HG03558 (cell line): ENCODE data around the gene TMEM144.
"Not testable (repeated sequence)": the region's sequence is repeated elsewhere in the genome, so short reads cannot be mapped to it uniquely, and the experiment has no call there.

Experiments used
- ATAC-seq: cut with Tn5 transposase; IDR thresholded peaks from one replicate; pipeline ENCODE4 v1.9.1; 2021; ENCODE audit warnings: moderate number of reproducible peaks; ENCODE audit not compliant: unreplicated experiment; ENCODE audit errors: extremely low read depth

The TMEM144 gene

DNA sequence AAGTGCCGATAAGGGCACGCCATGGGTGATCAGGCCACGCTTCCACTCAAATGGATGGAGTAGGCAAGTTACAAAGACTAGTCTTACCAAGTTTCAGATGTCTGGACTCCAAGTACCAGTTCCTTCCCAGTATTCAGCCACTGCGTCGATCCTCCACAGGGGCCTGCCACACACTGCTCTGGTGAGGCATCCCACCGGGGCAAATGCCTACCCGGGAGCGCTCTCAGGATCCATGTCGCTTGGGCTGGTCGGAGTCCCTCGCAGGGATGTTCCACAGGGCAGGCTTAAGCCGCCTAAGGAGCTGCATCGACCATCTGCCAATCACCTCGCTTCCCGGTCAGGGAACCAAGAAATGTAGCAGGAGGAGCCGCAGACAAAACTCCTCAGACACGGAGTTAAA, 18.1 kb downstream of the TMEM144 start:
- not testable (repeated sequence) for ATAC-seq

DNA sequence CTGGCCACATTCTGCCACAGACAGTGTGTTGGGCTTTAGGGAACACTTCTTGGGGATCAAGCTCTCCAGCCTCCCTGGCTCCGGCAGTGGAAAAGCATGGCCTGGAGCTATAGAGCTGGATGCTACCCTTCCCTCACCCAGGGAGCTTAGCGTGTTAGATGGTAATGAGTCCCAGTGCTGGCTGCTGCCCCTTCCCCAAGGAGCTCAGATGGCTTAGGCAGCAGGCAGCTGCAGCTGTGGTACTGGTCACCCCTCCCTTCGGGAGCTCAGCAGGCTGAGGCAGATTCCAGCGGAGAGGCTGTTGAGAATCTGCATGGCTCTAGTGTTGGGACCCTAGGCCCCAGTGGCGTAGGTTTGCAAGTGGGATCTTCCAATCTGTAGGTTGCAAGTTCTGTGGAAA, 19.5 kb downstream of the TMEM144 start:
- ATAC-seq: no peak

DNA sequence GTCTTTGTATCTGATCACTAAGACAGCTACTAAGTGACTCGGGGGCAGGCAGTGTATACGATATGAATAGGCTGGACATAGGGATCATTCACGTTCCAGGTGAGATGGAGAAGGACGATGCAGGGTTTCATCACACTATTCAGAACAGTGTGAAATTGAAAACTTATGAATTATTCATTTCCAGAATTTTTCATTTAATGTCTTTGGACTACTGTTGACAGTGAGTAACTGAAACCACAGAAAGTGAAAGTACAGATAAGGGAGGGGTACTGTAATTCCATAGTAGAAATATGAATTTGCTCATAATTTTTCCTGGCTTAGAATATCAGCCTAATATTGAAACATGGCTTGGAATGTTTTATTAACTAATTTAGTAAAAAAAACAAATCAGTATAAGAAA, 24.4 kb downstream of the TMEM144 start:
- ATAC-seq: no peak

DNA sequence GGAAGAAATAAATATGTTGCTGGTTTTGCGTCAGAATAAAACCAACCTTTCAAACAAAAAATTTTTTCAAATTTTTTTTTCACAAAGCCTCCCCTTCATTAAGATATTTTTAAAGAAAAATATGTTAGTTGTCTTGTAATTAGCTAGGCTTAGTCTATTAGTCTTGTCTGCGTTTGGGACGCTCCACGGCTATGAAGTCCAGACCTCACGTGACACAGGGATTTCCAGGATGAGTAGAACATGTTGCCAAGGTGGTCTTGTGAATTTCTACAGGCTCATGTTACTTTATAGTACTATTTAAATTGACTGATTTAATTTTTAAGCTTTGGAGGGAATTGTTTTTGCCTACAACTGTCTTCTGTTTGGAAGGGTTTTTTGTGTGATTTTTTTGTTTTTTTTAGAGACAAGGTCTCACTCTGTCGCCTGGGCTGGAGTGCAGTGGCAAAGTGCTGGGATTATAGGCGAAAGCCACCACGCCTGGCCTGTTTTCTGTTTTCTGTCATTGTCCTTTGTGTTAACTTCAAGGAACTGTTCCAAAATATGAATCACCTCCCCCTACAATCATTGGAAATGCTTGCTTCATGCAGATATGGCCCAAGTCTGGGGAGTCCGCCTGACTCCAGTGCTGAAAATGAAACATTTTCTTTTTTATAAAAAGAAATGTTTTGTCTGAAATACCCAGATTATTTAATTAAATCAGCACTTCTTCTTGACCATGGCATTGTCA, 26.2 kb downstream of the TMEM144 start:
- ATAC-seq: no peak

DNA sequence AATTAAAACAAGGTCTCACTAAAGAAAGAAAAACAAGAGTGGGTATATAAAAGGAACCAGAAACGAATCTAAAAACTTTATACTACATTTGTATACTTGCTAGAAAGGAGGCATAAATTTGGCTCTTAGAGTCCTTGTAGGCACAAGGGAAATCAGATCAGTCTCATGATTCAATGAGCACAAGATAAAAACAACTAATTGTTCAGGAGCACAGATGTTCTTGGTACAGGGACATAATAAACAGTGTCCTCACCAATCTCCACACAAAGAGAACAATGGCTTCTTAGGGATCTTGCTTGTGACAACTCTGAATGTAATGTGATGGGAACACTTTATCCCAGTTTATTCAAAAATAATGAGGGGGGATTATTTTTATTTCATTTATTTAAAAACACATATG, 28.3 kb downstream of the TMEM144 start:
- ATAC-seq: no peak

DNA sequence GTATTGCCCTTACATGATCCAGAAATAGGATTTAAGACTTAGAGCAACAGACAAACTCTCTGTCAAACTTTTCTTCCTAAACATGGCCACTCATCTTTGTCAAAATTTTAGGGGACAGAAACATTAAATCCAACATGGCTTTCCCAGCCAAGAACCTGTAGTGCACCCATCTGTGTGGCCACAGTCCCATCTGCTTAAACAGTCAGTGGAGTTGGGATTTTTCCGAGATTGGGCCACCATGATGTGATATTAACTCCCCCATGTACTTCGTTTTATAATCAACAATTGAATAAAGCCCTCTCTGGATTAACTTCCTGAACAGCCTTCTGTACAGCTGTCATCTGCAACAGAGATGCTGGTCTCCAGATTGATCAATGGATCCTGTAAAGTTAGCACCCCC, 28.9 kb downstream of the TMEM144 start:
- ATAC-seq: no peak

DNA sequence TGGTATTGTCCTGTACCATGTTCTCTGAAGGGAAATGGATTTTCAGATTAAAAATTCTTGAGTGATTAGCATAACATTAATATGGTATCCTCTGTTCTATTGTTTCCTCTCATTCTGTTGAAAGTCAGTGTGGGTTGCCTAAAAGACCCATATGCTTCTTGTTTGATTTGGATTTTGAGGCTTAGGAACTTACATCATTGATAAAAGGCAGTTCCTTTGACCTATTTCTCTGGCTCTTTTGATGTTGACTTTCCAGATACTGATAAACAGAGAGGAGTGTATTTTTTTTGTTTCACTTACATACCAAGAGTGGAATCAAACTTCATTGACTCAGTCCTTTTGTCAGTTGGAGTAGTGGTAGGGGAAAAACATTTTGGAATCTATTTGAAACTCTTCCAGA, 32.8 kb downstream of the TMEM144 start:
- ATAC-seq: no peak

DNA sequence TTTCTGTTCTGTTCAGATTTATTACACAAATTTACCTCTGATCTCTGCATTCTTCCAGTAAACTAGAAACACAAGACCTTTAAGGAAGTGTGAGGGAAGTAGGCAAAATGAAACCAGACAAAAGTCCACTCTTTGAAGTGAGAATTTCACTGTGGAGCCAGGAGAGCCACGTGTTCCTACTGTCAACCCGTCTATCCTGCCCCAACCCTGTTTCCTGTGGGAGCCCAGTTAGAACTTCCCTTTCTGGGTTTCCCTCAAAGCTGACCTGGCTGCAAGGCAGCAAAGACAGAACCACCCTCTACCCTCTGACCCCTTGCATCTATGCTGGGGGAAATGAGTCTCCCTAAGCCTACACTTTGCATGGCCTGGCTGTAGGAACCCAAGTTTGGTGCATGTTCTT, 40.0 kb downstream of the TMEM144 start:
- ATAC-seq: no peak

DNA sequence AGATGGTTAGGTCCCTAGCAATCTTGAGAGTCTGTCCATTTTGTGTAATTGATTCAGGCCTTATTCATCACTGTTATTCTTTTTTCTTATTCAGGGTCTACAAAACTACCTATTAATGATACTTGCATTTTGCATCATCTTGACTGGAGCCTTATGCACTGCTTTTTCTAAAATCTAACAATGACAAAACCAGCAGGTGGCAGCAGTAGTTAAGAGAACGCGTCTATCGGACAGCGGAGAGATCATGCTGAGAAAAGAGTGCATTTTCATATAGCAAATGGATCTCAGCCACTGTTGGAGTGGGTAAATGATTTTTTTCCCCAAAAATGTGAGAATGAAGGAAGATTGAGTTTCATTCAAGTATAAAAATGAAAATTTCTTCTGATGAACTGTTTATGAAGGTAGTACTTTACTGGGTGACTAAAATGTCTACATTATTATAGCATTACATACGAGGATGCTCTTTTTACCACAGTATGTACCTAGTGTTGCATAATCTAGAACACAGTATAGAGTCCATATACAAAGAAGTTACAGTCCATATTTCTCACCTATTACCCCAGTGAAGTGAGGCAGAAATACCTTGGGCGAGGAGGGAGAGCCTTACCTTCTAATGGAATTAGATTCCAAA, 43.2 kb downstream of the TMEM144 start:
- ATAC-seq: peak; percentile 73

DNA sequence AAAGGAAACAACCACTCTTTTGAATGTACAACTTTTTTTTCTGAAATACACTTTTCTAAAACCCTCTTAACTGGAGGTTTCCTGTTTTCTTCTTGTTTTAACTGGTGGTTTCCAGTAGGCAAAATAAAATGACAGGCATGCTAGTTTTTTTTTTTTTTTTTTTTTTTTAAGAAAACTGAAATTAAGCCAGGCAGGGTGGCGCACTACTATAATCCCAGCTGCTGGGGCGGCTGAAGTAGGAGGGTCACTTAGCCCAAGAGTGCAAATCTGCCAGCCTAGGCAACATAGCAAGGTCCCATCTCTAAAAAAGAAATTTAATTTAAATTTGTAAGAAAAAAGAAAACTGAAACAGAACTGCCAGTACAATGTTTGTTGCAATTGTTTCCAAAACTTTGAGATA, 44.0 kb downstream of the TMEM144 start:
- no peak for ATAC-seq

DNA sequence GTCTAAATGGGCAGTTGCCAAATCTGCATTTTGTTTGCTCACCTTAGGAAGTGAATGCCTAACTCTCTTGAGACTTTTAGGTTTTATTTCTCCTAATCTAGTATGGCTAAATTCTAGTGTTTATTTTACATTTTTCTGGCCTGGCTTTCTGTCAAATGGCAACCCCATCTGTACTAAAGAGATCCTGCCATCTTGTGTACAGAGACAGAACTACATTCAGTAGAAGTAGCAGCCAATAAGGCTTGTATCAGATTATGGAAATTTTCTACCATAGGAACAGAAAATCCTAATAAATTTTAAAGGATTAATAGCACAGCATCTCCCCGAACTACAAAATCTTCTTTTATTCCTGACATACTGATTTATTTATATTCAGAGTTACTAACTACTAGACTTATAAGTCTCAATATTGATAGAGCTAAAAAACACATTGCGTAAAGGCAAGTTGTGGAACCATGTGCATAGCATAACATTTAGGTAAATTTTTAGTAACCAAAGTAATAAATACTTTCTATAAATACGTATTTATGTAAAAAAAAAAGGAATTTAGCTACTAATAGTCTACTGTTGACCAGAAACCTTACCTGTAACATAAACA, 45.5 kb downstream of the TMEM144 start:
- ATAC-seq: no peak

DNA sequence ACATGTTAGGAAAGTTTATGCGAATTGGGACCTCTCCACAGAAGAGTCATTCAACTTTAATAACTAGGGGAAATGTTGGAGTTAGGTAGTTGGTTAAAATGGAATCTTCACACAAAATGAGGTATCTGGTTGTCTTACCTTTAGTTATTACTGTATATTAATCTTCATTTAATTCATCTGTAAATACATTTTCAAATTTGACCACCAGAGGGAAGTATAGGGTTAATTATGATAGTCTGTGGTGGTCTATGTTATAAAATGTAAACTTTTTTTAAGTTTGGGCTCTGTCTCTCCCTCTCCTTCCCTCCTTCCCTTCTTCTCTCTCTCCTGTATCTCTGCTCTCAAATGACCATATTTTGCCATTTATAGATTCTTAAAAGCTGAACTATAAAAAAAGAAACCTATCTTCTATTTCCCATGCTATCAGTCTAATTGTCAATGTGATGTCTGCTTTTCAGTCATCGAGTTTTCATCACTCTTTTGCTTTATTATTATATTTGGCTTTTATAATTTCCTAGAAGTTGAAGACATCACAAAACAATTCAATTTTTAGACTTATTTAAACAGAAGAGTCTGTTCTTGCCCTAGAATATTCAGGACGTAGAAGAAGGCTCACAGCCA, 49.8 kb downstream of the TMEM144 start:
- no peak for ATAC-seq

DNA sequence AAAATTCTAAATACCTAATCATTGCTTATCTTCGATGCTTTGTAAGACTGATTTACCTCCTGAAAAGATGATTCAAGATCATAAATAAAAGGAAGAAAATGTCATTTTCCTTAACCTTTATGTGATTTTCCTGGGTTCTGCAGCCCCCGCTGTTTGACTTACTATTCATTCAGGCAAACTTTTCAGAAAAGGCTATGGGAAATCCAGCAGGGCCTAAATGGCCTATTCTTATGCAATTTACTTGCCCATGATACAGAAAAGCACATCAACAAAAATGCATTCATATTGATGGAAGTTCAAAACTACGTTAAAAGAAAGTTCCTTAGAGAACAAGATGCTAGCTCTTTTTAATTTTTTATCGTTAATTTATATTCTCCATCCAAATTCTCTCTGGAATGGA, 51.2 kb downstream of the TMEM144 start:
- no peak for ATAC-seq

DNA sequence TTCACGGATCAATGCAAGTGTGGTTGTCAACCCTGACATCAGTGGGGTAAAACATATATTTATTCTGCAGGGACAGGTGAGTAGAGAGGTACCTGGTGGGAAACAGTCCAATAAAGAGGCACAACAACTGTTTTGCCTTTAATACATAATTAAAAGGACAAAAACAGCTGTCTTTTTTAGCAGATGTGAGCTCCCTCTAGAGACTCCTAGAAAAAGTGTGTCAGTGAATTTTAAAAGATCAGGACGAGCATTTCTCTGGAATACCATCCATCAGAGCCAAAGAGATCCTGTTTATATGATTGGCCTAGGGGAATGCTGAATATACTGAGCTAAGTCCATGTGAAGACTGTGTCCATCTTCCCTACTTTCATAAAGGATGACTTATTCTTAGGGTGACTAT, 58.3 kb downstream of the TMEM144 start:
- ATAC-seq: no peak

DNA sequence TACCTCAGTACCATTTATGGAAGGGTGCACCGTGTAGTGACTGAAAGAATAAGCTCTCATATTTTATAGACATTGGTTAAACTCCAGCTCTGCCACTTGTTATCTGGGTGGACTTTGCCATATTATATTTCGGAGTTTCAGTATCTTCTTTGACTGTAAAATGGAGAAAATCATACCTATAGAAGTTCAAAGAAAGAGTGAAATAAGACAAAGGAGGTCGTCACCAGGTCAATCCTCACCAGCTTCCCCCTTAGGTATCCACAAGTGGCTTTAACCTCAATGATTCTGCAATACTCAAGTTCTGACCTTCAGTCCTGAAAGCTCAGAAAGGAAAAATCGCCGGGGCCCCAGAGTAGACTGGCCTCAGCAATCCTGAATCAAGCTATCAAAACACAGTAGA, 64.3 kb downstream of the TMEM144 start:
- ATAC-seq: no peak

DNA sequence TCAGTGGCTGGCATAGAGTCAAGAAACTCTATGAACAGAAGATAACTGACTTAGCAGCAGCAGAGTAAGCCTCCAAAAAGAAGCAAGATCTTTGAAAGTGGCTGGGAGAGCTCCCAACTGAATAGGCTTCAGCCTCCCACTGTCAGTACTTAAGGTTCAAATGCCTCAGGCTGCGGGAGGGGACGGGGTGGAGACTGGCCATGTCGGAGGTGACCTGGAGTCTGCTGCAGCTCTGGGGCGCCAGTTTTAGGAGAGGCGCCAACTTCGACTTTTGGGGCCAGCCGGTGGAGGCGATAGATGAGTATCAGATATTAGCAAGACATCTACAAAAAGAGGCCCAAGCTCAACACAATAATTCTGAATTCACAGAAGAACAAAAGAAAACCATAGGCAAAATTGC, 67.3 kb downstream of the TMEM144 start:
- no peak for ATAC-seq

DNA sequence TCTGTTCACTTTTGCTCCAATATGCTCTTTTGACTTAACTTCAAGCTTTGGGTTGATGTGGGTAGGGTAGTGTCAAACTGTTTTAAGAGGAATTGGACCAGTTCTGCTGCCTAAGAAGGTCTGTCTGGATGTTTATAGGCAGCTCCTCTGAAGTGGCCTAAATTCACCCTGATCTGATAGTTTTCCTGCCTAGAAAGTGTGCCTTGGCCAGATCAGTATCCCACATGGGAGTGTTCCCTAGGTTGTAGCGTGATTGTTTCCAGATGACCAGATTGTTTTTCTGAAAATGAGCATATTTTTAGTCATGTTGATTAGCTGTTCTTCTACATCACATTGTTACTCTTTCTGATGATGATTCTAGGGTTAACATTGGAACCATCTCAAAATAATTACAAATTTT, 68.8 kb downstream of the TMEM144 start:
- ATAC-seq: not testable (repeated sequence)

DNA sequence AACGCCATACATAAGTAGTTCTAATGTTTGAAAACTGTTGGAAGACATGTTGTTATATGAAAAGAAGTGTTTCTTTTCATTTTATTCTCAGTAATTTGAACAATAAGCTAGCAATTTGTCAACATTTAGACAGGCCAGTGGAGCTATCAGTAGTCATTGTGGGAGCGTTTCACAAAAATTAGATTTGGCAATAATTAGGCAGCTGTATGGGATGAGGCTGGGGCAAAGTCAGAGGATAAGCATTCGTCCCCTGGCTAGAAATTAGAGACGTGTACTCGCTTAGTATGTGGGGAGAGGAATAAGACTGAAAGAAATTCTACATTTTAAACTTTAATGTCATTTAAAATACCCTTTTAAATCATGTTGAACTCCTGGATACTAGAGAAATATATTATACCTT, 70.6 kb downstream of the TMEM144 start:
- ATAC-seq: no peak

DNA sequence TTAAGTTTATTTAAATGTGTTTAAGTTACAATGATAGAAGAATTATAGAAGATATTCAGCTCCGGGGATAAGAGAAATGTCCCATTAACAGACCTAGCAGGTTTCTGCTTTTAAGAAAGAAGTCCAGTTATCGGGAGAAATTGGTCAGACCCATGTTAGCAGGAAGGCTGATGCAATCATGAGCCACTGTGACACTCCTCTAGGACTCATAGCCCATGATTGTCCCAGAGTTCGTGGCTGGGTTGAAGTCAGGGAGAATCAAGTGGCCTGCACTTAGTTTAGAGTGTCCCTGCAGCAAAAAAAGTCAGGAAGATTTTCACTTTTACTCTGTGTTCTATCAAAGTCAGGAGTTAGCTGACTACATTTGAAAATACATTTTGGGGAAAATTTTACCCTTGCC, 72.0 kb downstream of the TMEM144 start:
- no peak for ATAC-seq

DNA sequence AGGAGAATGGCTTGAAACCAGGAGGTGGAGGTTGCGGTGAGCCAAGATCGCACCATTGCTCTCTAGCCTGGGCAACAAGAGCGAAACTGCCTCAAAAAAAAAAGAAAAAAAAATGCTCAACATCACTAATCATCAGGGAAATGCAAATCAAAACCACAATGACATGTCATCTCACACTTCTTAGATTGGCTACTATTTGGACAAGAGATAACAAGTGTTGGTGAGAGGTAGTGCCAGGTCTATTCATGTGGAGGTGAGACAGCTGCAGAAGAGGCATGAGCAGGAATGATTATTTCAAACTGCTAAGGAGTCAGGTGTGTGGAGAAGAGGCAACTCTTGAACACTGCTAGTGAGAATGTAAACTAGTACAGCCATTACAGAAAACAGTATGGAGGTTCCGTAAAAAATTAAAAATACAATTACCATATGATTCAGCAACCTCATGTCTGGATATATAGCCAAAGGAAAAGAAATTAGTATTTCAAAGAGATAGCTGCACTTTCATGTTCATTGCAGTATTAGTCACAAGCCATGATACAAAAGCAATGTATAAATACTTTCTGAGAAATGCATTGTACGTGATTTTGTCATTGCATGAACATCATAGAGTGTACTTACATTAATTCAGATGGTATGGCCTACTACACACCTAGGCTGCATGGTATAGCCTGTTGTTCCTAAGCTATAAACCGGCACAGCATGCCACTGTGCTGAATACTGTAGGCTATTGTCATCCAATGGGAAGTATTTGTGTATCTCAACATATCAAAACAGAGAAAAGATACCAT, 75.3 kb downstream of the TMEM144 start:
- no peak for ATAC-seq

DNA sequence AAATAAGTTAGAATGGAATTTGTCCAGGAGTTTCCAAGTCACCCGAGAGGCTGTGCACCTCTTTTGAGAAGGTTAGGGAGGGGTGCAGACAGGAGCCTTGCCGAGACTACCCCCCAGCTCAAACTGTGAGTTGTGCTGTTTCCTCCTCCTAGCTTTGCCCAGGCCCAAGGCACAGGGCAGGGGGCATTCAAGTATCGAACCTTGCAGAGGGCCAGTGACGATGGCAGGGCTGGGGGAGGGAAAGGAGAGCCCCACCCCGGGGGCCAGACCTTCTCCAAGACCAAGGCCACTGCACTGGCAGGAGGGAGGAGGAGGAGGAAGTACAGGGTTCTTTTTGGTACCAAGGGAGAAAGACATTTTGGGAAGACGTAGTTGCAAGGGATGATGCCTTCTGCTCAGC, 80.6 kb downstream of the TMEM144 start:
- no peak for ATAC-seq
